ENCODE measurements around the gene SLCO4A1. TPM values are rescaled to one million over a fixed set of nuclear protein-coding genes. Genes with fewer than 3 reads are reported as not detected.

The SLCO4A1 gene
- total RNA-seq, 1 donor from 2014 or later, result 10.8 TPM

- intact Hi-C loops (cut with DNase I), result no loop called here
- no peak for DNase-seq (ENCODE audit: low spot score)
Observed at GRCh38 chr20:62606016-62606415, 36.3 kb upstream of the SLCO4A1 start.

GRCh38 chr20:62606551-62607201 lies 35.6 kb upstream of the SLCO4A1 start:
- no peak for DNase-seq (ENCODE audit: low spot score)
- intact Hi-C loops (cut with DNase I), result no loop called here

GRCh38 chr20:62607366-62608217 lies 34.7 kb upstream of the SLCO4A1 start:
- DNase-seq (ENCODE audit: low spot score), result no peak
- intact Hi-C loops (cut with DNase I), result no loop called here

GRCh38 chr20:62608218-62608565 lies 34.1 kb upstream of the SLCO4A1 start:
- DNase-seq (ENCODE audit: low spot score), result no peak
- intact Hi-C loops (cut with DNase I), result no loop called here

GRCh38 chr20:62609279-62609720 lies 33.0 kb upstream of the SLCO4A1 start:
- intact Hi-C loops (cut with DNase I), result no loop called here
- no peak for DNase-seq (ENCODE audit: low spot score)

- intact Hi-C loops (cut with DNase I), result loop anchor here (10.0 kb wide), 1 partner anchor 195 kb away; no protein-coding TSS in a partner anchor
- no peak for DNase-seq (ENCODE audit: low spot score)
Observed at GRCh38 chr20:62609811-62610757, 32.2 kb upstream of the SLCO4A1 start.

GRCh38 chr20:62611012-62611411 lies 31.3 kb upstream of the SLCO4A1 start:
- intact Hi-C loops (cut with DNase I), result loop anchor here (10.0 kb wide), 1 partner anchor 196 kb away; no protein-coding TSS in a partner anchor
- DNase-seq (ENCODE audit: low spot score), result no peak

- intact Hi-C loops (cut with DNase I), result loop anchor here (10.0 kb wide), 1 partner anchor 197 kb away; no protein-coding TSS in a partner anchor
- DNase-seq (ENCODE audit: low spot score), result no peak
Observed at GRCh38 chr20:62611819-62612218, 30.5 kb upstream of the SLCO4A1 start.

GRCh38 chr20:62614085-62614960 lies 28.0 kb upstream of the SLCO4A1 start:
- intact Hi-C loops (cut with DNase I), result loop anchor here (10.0 kb wide), 1 partner anchor 200 kb away; no protein-coding TSS in a partner anchor
- no peak for DNase-seq (ENCODE audit: low spot score)

GRCh38 chr20:62614961-62615680 lies 27.2 kb upstream of the SLCO4A1 start:
- intact Hi-C loops (cut with DNase I), result loop anchor here (10.0 kb wide), 1 partner anchor 200 kb away; no protein-coding TSS in a partner anchor
- no peak for DNase-seq (ENCODE audit: low spot score)

- no peak for DNase-seq (ENCODE audit: low spot score)
- intact Hi-C loops (cut with DNase I), result loop anchor here (10.0 kb wide), 1 partner anchor 201 kb away; no protein-coding TSS in a partner anchor
Observed at GRCh38 chr20:62615750-62616251, 26.5 kb upstream of the SLCO4A1 start.

GRCh38 chr20:62616728-62617621 lies 25.3 kb upstream of the SLCO4A1 start:
- intact Hi-C loops (cut with DNase I), result loop anchor here (1.0 to 10.0 kb wide), 2 partner anchors 117 to 202 kb away; no protein-coding TSS in a partner anchor
- peak; percentile 92 for DNase-seq (ENCODE audit: low spot score)

GRCh38 chr20:62617711-62618483 lies 24.4 kb upstream of the SLCO4A1 start:
- intact Hi-C loops (cut with DNase I), result loop anchor here (1.0 to 10.0 kb wide), 2 partner anchors 118 to 203 kb away; no protein-coding TSS in a partner anchor
- peak; percentile 93 for DNase-seq (ENCODE audit: low spot score)

- intact Hi-C loops (cut with DNase I), result loop anchor here (10.0 kb wide), 1 partner anchor 204 kb away; no protein-coding TSS in a partner anchor
Observed at GRCh38 chr20:62618611-62619529, 23.4 kb upstream of the SLCO4A1 start.

GRCh38 chr20:62620625-62621024 lies 21.7 kb upstream of the SLCO4A1 start:
- intact Hi-C loops (cut with DNase I), result no loop called here
- no peak for DNase-seq (ENCODE audit: low spot score)

More at GRCh38 chr20:62618611-62619529, 23.4 kb upstream of the SLCO4A1 start:
- no peak for DNase-seq (ENCODE audit: low spot score)

Measured in cardiac septum (tissue), 1 donor.